ENCODE measurements around the gene SMIM22.

The SMIM22 gene

GRCh38 chr16:4788910-4789309, 6.3 kb upstream of the SMIM22 start:
- TF ChIP-seq, protein P1, sequence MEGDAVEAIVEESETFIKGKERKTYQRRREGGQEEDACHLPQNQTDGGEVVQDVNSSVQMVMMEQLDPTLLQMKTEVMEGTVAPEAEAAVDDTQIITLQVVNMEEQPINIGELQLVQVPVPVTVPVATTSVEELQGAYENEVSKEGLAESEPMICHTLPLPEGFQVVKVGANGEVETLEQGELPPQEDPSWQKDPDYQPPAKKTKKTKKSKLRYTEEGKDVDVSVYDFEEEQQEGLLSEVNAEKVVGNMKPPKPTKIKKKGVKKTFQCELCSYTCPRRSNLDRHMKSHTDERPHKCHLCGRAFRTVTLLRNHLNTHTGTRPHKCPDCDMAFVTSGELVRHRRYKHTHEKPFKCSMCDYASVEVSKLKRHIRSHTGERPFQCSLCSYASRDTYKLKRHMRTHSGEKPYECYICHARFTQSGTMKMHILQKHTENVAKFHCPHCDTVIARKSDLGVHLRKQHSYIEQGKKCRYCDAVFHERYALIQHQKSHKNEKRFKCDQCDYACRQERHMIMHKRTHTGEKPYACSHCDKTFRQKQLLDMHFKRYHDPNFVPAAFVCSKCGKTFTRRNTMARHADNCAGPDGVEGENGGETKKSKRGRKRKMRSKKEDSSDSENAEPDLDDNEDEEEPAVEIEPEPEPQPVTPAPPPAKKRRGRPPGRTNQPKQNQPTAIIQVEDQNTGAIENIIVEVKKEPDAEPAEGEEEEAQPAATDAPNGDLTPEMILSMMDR (conservative IDR thresholded peaks at IDR 0.05; ENCODE audit: low read depth, low read length) = no peak
- no peaks in the 10 kb centered on the region for H3K27me3 ChIP-seq (ENCODE audit: insufficient read depth, low read depth)
- no peak overlapping the region for H3K4me3 ChIP-seq (IDR thresholded peaks at IDR 0.05; ENCODE audit: insufficient read depth, low read depth, low read length)
- H3K4me1 ChIP-seq (ENCODE audit: low read depth, poor library complexity, severe bottlenecking) = no peaks in the 10 kb centered on the region
- H3K36me3 ChIP-seq (ENCODE audit: insufficient read depth) = no peaks in the 10 kb centered on the region
- H3K27ac ChIP-seq = no peak overlapping the region
- no peak overlapping the region for H3K4me2 ChIP-seq
- H3K9ac ChIP-seq = no peak overlapping the region
- no peaks in the 10 kb centered on the region for H4K20me1 ChIP-seq (ENCODE audit: insufficient read depth)
- no peak overlapping the region for H2AFZ ChIP-seq (ENCODE audit: low read depth)
- H3K79me2 ChIP-seq (ENCODE audit: insufficient read depth, low read depth) = no peaks in the 10 kb centered on the region

DNA sequence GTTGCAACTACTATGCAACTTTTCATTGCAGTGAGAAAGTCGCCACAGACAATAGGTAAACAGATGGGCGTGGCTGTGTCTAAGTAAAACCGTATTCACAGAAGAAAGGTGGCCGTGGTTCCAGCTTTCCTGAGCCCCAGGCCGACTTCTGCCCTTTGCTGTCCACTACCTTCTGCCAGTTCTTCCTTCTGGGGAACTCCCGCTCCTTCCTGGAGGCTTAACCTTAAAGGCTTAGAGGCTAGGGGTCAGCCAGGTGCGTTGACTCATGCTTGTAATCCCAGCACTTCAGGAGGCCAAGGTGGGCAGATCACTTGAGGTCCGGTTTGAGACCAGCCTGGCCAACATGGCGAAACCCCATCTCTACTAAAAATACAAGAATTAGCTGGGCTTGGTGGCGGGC, 4.9 kb upstream of the SMIM22 start:
- Histone ChIP-seq H3K36me3 (ENCODE audit: insufficient read depth) (no peaks in the 10 kb centered on the region), H3K79me2 (ENCODE audit: insufficient read depth, low read depth) (no peaks in the 10 kb centered on the region), H4K20me1 (ENCODE audit: insufficient read depth) (no peaks in the 10 kb centered on the region), H3K4me3 (IDR thresholded peaks at IDR 0.05; ENCODE audit: insufficient read depth, low read depth, low read length) (no peak overlapping the region), H3K27ac (no peak overlapping the region), H3K4me2 (no peak overlapping the region), H2AFZ (ENCODE audit: low read depth) (no peak overlapping the region), H3K27me3 (ENCODE audit: insufficient read depth, low read depth) (no peaks in the 10 kb centered on the region), H3K4me1 (ENCODE audit: low read depth, poor library complexity, severe bottlenecking) (no peaks in the 10 kb centered on the region), H3K9ac (no peak overlapping the region)
- TF ChIP-seq, protein P1 (conservative IDR thresholded peaks at IDR 0.05; ENCODE audit: low read depth, low read length) = no peak

DNA sequence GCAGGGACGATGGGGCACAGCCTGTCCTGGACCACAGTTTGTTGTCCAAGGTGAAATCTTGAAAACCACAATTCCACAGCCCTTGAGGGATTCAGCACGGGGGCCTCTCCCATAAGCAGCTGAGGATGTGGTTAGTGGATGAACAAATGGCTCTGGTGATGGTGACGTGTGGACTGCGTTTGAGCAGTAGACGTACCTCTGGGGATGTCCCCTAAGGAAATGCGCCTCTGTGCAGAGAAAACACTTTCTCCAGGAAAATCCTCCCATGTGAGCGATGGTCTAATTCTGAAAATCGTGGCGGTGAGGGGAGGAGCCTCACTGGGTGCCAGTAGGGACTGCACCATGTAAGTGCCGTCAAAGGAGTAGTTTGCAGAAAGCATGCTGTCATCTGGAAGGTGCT, 4.3 kb upstream of the SMIM22 start:
- H3K9ac ChIP-seq = no peak overlapping the region
- no peak overlapping the region for H3K4me3 ChIP-seq (IDR thresholded peaks at IDR 0.05; ENCODE audit: insufficient read depth, low read depth, low read length)
- H3K79me2 ChIP-seq (ENCODE audit: insufficient read depth, low read depth) = no peaks in the 10 kb centered on the region
- no peaks in the 10 kb centered on the region for H3K27me3 ChIP-seq (ENCODE audit: insufficient read depth, low read depth)
- TF ChIP-seq, protein P1 (conservative IDR thresholded peaks at IDR 0.05; ENCODE audit: low read depth, low read length) = no peak
- H3K4me2 ChIP-seq = no peak overlapping the region
- H4K20me1 ChIP-seq (ENCODE audit: insufficient read depth) = no peaks in the 10 kb centered on the region
- no peak overlapping the region for H2AFZ ChIP-seq (ENCODE audit: low read depth)
- no peaks in the 10 kb centered on the region for H3K36me3 ChIP-seq (ENCODE audit: insufficient read depth)
- H3K27ac ChIP-seq = no peak overlapping the region
- H3K4me1 ChIP-seq (ENCODE audit: low read depth, poor library complexity, severe bottlenecking) = no peaks in the 10 kb centered on the region

- Histone ChIP-seq H3K9ac (no peak overlapping the region), H3K4me3 (IDR thresholded peaks at IDR 0.05; ENCODE audit: insufficient read depth, low read depth, low read length) (no peak overlapping the region), H3K36me3 (ENCODE audit: insufficient read depth) (no peaks in the 10 kb centered on the region), H3K79me2 (ENCODE audit: insufficient read depth, low read depth) (no peaks in the 10 kb centered on the region), H3K27ac (no peak overlapping the region), H3K27me3 (ENCODE audit: insufficient read depth, low read depth) (no peaks in the 10 kb centered on the region), H4K20me1 (ENCODE audit: insufficient read depth) (no peaks in the 10 kb centered on the region), H2AFZ (ENCODE audit: low read depth) (no peak overlapping the region), H3K4me2 (no peak overlapping the region), H3K4me1 (ENCODE audit: low read depth, poor library complexity, severe bottlenecking) (no peaks in the 10 kb centered on the region)
- TF ChIP-seq, protein P1 (conservative IDR thresholded peaks at IDR 0.05; ENCODE audit: low read depth, low read length) = no peak
Measured at GRCh38 chr16:4792951-4793513, 2.1 kb upstream of the SMIM22 start.
